Measurements from ENCODE around the gene EHF. TPM values are rescaled to one million over a fixed set of nuclear protein-coding genes. Genes with fewer than 3 reads are reported as not detected.

The EHF gene
- total and polyA plus RNA-seq, 2 of the 13 experiments (the other 11 are each of a cell fraction or from before 2014, with no cell fraction given), result 0.04 to 0.46 TPM

DNA sequence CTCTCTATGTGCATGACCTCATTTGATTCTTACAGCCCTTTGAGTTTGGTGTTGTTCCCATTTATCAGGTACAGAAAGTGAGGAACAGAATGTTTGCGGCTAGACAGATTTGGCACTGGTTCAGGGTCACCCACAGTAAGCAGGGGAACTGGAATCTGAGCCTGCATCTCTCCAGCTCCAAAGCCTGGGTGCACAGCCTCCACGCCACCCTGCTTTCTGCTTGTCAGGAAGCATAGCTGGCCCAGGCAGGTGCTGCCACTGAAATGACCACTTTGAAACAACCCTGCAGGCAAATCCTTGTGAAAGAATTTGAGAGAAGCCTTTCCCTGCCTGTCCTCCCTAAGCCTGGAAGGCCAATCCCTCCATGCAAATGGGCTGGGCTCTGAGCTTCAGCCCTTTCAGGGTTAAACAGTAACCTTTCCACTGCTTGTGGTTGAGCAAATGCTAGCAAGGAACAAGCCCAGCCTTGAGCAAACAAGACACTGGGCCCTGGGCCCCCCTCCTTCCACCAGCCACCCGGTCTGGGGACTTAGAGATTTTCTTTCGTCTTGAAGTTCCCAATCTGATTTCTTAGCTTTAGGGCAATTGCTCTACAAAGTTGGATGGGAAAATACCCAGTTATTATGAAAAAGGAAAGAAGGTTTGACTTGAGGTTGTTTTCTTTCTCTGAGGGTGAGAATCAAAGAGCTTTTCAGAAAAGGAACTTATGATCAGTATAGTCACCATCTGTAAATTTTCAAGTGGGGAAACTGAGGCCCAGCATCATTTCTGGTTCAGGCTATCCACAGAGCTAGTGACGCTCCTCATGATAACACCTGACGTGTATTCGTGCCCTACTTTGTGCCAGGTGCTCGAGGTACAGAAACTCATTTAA lies 19.4 kb downstream of the EHF start:
- Histone ChIP-seq H3K4me3 (replicated peaks in 1 of 3; ENCODE audit: insufficient read depth in 1 of 3, low read depth in 2 of 3, low read length in 3 of 3) (peak overlapping the region in 1 of 3 experiments; percentile 47; a peak in 2 of 6 replicates), H3K4me1 (ENCODE audit: insufficient read depth, low read length) (peaks cover 82% of the 10 kb centered on the region), H3K27me3 (ENCODE audit: control insufficient read depth in 1 of 2, insufficient read depth in 2 of 2, low read length in 2 of 2) (no peaks in the 10 kb centered on the region), H3K27ac (ENCODE audit: extremely low read length, insufficient read depth, low read length) (peak overlapping the region; percentile 66), H3K36me3 (replicated peaks in 1 of 2; ENCODE audit: control insufficient read depth in 1 of 2, insufficient read depth in 2 of 2, low read length in 2 of 2) (no peaks in the 10 kb centered on the region), H4K20me1 (ENCODE audit: insufficient read depth, low read length) (no peaks in the 10 kb centered on the region), H3K4me2 (ENCODE audit: low read depth, low read length) (peak overlapping the region; percentile 64), H3K9ac (ENCODE audit: insufficient read depth, low read depth, low read length) (peak overlapping the region; percentile 25; the same call in 1 of the 2 replicates), H2AFZ (ENCODE audit: low read length) (no peak overlapping the region), H3K79me2 (ENCODE audit: insufficient read depth, low read length) (no peaks in the 10 kb centered on the region), H3K9me3 (ENCODE audit: low read length) (no peaks in the 10 kb centered on the region)
- FAIRE-seq (peak; percentile 77), ATAC-seq (peak; percentile 98), DNase-seq (ENCODE audit: low spot score) (peak; percentile 94)
- WGBS (ENCODE audit: low lambda C conversion rate), result 48% methylated on average over 8 of the region's 8 CpGs
- CTCF ChIA-PET (ENCODE audit: low intra/inter-chr PET ratio, low total read pairs), result no interaction called here
- intact Hi-C loops (cut with micrococcal nuclease; ENCODE audit: unreplicated experiment), result loop anchor here (1.0 to 2.0 kb wide), 3 partner anchors 14 to 251 kb away; no protein-coding TSS in a partner anchor
- BruUV-seq (replicated peaks), result no TSS peak
- in situ Hi-C loops (cut with HindIII; ENCODE audit: extremely low pct_ligation_motif_present, low pct_unique_long_range_greater_than_20kb), result no loop called here
- POLR2A ChIA-PET, result interaction anchor here (1.1 to 8.8 kb wide), 7 partner anchors 9 to 275 kb away, joined by 3 to 145 read pairs (median 6); no protein-coding TSS in a partner anchor
- TF ChIP-seq ZKSCAN5 (CRISPR knock-in tag; IDR thresholded peaks at IDR 0.05), result no peak
- TF ChIP-seq, protein P1, sequence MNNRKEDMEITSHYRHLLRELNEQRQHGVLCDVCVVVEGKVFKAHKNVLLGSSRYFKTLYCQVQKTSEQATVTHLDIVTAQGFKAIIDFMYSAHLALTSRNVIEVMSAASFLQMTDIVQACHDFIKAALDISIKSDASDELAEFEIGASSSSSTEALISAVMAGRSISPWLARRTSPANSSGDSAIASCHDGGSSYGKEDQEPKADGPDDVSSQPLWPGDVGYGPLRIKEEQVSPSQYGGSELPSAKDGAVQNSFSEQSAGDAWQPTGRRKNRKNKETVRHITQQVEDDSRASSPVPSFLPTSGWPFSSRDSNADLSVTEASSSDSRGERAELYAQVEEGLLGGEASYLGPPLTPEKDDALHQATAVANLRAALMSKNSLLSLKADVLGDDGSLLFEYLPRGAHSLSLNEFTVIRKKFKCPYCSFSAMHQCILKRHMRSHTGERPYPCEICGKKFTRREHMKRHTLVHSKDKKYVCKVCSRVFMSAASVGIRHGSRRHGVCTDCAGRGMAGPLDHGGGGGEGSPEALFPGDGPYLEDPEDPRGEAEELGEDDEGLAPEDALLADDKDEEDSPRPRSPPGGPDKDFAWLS (CRISPR knock-in tag; IDR thresholded peaks at IDR 0.05; ENCODE audit: borderline replicate concordance), result no peak
- TF ChIP-seq, protein P2, sequence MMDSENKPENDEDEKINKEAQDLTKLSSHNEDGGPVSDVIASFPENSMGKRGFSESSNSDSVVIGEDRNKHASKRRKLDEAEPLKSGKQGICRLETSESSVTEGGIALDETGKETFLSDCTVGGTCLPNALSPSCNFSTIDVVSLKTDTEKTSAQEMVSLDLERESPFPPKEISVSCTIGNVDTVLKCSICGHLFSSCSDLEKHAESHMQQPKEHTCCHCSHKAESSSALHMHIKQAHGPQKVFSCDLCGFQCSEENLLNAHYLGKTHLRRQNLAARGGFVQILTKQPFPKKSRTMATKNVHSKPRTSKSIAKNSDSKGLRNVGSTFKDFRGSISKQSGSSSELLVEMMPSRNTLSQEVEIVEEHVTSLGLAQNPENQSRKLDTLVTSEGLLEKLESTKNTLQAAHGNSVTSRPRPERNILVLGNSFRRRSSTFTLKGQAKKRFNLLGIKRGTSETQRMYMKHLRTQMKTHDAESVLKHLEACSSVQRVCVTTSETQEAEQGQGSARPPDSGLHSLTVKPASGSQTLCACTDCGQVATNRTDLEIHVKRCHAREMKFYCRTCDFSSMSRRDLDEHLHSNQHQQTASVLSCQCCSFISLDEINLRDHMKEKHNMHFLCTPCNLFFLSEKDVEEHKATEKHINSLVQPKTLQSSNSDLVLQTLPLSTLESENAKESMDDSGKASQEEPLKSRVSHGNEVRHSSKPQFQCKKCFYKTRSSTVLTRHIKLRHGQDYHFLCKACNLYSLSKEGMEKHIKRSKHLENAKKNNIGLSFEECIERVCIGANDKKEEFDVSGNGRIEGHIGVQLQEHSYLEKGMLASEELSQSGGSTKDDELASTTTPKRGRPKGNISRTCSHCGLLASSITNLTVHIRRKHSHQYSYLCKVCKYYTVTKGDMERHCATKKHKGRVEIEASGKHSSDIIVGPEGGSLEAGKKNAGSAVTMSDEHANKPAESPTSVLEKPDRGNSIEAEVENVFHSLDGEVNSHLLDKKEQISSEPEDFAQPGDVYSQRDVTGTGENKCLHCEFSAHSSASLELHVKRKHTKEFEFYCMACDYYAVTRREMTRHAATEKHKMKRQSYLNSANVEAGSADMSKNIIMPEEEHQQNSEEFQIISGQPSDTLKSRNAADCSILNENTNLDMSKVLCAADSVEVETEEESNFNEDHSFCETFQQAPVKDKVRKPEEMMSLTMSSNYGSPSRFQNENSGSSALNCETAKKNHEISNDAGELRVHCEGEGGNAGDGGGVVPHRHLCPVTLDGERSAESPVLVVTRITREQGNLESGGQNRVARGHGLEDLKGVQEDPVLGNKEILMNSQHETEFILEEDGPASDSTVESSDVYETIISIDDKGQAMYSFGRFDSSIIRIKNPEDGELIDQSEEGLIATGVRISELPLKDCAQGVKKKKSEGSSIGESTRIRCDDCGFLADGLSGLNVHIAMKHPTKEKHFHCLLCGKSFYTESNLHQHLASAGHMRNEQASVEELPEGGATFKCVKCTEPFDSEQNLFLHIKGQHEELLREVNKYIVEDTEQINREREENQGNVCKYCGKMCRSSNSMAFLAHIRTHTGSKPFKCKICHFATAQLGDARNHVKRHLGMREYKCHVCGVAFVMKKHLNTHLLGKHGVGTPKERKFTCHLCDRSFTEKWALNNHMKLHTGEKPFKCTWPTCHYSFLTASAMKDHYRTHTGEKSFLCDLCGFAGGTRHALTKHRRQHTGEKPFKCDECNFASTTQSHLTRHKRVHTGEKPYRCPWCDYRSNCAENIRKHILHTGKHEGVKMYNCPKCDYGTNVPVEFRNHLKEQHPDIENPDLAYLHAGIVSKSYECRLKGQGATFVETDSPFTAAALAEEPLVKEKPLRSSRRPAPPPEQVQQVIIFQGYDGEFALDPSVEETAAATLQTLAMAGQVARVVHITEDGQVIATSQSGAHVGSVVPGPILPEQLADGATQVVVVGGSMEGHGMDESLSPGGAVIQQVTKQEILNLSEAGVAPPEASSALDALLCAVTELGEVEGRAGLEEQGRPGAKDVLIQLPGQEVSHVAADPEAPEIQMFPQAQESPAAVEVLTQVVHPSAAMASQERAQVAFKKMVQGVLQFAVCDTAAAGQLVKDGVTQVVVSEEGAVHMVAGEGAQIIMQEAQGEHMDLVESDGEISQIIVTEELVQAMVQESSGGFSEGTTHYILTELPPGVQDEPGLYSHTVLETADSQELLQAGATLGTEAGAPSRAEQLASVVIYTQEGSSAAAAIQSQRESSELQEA (CRISPR knock-in tag; IDR thresholded peaks at IDR 0.05; ENCODE audit: not compliant biosample characterization), result no peak
- TF ChIP-seq, protein P3, sequence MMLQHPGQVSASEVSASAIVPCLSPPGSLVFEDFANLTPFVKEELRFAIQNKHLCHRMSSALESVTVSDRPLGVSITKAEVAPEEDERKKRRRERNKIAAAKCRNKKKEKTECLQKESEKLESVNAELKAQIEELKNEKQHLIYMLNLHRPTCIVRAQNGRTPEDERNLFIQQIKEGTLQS (CRISPR knock-in tag; IDR thresholded peaks at IDR 0.05), result no peak
- TF ChIP-seq ZNF678 (CRISPR knock-in tag; IDR thresholded peaks at IDR 0.05), result no peak
- peak; percentile 61; the same call in 1 of the 2 replicates for TF ChIP-seq ZNF335 (CRISPR knock-in tag; IDR thresholded peaks at IDR 0.05)
- TF ChIP-seq MTA1 (CRISPR knock-in tag; IDR thresholded peaks at IDR 0.05; ENCODE audit: borderline replicate concordance), result no peak; the same call in 1 of the 2 replicates
- TF ChIP-seq ZNF777 (CRISPR knock-in tag; IDR thresholded peaks at IDR 0.05), result no peak
- TF ChIP-seq ZNF747 (CRISPR knock-in tag; IDR thresholded peaks at IDR 0.05; ENCODE audit: borderline replicate concordance), result no peak
- no peak for TF ChIP-seq ZNF432 (CRISPR knock-in tag; IDR thresholded peaks at IDR 0.05; ENCODE audit: borderline replicate concordance)
- no peak for TF ChIP-seq ZNF451 (CRISPR knock-in tag; IDR thresholded peaks at IDR 0.05)
- no peak for TF ChIP-seq PTBP1 (IDR thresholded peaks at IDR 0.05; ENCODE audit: low read depth, low read length, poor library complexity, severe bottlenecking)
- no peak for TF ChIP-seq NR3C1 (CRISPR knock-in tag; IDR thresholded peaks at IDR 0.05)

Measured in HepG2 (cell line).